GM18507 (cell line): Measurements from ENCODE around the gene SCFD1.

Source experiments
- DNase-seq: peaks from one replicate; pipeline ENCODE4 v3.0.0; 2011; ENCODE audit warnings: low read depth; ENCODE audit not compliant: insufficient read length; ENCODE audit errors: extremely low spot score
- FAIRE-seq: peaks from 2 replicates; lab custom pipeline; 2011; peaks lifted over from hg19 to GRCh38; lab: Jason Lieb, UNC

Gene SCFD1

DNA sequence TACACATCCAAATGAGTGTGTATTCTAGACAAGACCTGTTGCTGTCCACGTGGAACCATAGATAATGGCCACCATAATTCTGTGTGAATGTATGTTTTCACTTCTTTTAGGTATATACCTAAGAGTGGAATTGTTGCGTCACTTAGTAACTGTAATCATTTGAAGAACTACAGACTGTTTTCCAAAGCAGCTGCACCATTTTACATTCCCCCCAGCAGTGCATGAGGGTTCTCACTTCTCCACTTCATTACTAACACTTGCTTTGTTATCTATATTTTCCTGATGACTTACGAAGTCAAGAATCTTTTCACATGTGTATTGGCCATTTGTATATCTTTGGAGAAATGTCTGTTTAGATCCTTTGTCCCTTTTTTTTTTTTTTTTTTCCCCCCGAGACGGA, 106.4 kb downstream of the SCFD1 start:
- FAIRE-seq: no peak
- no peak for DNase-seq

DNA sequence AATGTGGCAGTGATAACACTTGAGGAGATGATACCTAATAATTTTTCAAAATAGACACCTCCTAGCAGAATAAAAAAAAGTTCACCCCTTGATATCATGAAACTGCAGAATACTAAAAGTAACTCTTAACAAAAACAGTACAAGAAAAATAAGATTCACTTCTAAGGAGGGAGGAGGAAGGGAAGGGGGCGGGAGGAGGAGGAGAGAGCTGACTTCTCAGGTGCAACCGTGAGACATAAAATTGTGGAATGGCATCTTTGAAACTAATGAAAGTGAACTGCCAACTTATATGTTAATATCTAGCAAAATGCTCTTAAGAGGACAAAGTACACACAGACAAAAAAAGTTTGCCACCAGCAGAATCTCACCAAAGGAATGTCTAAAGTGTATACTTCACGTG, 115.8 kb downstream of the SCFD1 start:
- FAIRE-seq (no peak), DNase-seq (no peak)

DNA sequence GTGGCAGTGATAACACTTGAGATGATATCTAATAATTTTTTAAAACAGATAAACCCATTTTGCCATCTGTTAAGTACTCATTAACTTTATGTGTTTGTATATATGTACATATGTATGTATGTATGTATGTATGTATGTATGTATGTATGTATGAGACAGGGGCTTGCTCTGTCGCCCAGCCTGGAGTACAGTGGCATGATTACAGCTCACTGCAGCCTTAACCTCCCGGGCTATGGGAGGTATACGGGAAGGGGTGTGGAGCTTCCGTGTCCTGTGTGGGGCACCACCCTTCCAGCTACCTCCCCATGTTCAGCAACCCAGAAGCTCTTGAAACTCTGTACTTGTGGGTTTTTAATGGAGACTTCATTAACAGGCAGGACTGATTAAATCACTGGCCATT, 116.9 kb downstream of the SCFD1 start:
- FAIRE-seq: no peak
- no peak for DNase-seq

DNA sequence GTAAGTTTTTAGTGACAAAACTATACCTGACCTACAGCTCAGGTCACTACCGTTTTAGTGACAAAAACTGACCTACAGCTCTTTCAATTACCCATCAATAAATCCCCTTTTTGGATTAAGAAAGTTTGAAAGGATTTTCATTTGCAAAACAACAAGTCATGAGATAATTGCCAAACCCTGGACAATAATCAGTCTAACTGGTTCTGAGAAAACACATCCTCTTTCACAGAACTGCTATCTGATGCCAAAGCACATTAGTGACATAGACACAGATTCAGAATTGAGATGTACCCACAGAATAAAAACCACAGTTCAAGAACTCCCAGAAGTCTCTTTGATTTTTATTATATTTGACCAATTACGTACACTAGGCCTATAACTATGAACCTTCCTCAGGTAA, 126.2 kb downstream of the SCFD1 start:
- DNase-seq (no peak), FAIRE-seq (no peak)

DNA sequence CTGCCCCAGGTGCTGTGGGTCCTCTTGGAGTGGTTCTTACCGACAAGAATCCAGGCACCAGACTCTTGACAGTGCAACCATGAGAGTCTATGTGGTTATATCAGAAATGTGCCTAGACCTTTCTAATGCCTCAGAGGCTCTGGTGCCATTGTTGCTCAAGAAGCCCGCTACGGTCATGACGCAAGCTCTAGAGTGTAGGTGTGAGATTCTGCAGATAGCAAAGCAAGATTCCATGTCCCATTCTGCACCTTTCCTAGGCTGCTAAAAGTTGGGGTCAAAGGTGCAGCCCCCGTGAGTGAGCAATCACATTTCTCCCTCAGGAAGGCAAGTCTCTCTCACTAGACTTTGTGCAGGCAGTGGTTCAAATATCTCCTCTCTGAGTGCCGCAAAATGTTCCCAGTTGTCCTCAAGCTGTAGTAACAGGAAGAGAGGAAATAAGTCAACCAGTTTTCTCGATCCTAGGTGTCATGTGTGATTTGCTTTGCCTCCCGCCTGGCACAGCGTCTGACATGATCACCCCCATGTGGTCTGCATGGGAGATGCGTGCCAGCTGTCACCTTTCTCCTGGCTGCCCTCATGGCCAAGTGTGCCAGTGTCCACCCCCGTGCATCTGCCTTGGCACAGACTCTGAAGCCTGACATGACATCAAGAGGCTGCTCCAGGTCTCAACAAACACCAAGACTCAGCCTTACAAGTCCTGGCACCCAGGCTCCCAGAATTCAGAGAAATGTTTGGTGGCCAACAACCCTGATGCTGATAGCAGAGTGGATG, 129.7 kb downstream of the SCFD1 start:
- no peak for DNase-seq
- no peak for FAIRE-seq

DNA sequence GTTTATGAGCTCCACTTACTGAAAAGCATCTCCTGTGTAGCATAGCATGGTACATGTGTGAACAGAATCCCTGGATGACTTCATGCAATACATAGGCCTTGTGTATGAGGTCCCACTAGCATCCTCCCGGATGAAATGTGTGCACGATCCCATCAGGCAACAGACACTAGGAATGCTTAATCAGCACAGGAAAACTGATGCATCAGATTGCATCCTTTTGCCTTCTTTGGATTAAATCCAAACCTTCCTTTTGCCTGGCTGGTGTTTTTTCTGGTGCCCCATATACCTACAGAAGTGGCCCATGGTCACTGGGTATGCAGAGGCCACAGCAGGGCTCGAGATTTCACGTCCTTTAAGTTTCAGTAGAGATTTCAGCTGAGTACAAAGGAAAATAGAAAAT, 131.3 kb downstream of the SCFD1 start:
- FAIRE-seq (no peak), DNase-seq (no peak)

DNA sequence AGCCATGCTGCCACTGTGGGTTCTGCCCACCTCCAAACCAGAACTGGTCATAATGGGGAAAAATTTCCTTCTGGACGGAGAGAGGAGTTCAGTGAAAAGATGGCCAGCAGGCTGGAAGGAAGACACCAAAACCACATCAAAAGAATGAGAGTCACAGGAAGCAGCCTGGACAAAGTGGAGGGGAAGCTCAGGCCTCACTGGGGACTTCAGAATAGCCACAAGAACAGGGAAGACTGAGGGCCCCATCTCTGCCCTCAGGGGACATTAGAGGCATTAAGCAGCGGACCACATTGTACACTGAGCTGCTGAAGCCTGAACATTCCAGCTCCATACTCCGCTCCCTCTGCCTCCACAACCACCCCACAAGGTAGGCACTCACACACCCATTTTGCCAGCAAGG, 132.7 kb downstream of the SCFD1 start:
- DNase-seq: no peak
- FAIRE-seq: no peak

DNA sequence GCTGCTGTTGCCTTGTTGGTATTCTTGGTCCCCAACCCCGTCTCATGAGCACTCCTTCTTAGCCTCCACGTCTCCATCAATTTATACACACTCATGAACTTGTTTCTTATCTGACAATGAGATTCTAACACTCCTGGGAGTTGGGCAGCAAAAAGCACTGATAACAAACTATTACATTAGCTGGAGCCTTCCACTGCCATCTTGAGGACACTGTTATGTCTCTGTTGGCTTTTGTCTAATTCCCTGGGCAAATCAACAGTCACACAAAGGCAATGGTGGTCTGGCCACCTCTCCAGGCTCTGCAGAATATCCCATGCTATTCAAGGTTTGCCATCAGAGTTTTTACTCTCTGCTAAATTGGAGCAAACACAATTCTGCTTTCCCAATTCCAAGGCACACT, 134.5 kb downstream of the SCFD1 start:
- DNase-seq: no peak
- FAIRE-seq: no peak

DNA sequence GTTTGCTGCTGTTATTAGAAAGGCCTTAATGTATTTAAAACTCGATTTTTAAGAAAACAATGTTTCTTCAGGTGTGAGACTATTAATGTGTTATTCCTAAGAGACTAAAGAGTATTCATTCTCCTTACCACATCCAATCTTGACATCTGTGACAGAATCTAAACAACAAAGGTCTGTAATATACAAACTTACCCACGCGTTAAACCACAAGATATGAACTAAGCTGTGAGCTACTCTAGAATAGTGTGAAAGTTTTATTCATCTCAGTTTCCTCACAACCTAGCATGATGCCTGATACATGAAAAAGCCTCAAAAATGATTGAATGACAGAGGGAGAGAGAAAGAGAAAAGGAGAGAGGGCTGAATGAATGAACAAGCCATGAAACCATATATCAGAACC, 135.0 kb downstream of the SCFD1 start:
- FAIRE-seq: no peak
- DNase-seq: no peak

DNA sequence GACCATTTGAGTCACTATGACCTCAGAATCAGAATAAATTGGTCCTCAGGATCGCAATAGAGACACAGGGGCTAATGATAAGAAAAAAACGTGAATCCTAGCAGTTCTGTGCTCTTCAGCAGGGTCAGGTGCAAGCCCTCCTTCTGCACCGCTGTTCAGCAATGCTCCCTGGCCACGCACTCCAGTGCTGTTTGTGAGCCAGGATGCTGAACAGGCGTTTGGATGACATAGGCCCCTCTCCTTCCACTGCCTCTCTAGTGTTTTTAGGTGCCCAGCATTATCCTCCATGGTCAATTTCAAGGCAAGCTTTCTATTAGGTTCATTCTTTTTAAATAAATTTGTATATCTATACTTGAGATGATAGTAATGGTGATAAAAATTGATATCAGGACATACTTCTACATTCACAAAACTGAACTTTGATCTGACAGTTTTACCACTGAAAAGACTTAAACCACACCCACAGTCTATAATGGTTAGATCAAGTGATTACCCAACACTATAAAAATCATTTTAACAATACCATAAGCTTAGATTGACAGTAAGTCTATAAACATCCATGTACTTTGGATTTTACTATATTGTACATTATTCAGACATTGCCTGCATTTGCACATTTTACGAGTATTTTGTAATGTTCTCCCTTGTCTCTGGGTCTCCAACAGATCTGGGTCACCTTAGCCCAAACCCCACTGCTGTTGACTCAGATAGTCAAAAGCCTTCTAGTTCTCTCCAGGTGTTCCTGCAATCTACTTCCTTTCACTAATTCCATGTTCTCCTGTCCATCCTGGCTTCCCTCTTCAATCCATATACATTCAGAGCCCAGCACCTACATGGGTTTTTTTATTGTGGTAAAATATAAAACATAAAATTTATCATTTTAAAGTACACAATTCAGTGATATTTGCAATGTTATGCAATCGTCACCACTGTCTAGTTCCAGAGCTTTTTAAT, 137.3 kb downstream of the SCFD1 start:
- no peak for DNase-seq
- no peak for FAIRE-seq

DNA sequence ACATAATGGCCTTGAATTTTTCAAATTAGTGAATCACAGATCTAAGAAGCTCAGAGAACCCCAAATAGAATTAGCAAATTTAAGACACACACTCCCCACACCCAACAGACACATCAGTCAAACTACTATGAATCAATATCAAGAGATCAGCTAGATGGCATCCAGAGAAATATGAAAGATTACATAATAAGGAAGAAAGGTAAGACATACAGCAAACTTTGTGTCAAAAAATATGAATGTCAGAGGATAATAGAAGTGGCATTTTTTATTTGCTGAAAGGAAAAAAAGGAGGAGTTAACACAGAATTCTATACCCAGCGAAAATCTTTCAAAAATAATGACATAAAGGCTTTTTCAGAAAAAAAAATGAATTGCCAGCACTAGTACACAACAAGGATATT, 141.8 kb downstream of the SCFD1 start:
- DNase-seq (no peak), FAIRE-seq (no peak)

DNA sequence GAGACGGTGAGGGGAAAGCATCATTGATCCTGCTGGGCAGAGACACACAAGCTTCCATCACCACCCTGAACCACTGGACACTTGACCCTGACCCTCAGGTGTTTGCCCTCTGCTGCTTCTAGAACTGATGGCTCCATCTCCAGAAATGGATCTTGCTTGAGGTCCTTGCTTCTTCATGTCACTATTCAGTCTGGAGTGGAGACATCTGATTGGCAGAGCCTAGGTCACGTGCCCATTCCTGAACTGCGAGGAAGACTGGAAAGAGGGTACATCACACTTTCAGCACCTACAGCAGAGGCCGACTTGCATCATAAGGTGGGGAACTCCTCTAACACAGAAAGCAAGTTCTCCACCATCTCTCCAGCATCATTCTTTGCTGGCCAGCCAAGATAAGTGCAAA, 145.5 kb downstream of the SCFD1 start:
- DNase-seq (no peak), FAIRE-seq (no peak)

DNA sequence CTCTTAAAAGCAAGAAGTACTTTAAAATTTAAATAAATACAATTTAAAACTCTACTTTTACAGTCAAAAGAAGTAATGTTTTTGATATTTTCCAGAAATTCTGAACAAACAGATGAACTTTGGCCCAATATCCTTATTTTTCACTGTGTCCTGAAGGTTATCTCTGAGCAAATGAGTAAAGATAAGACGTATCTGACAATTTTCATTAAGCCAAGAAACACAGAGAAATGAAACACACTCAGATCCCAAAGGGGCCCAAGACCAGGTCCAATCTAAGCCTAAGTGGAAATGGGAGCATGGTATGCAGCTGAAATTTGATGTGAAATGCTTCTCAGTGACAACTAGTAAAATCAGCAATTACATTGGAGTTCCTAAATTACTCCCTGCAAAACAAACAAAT, 146.7 kb downstream of the SCFD1 start:
- FAIRE-seq (no peak), DNase-seq (no peak)

DNA sequence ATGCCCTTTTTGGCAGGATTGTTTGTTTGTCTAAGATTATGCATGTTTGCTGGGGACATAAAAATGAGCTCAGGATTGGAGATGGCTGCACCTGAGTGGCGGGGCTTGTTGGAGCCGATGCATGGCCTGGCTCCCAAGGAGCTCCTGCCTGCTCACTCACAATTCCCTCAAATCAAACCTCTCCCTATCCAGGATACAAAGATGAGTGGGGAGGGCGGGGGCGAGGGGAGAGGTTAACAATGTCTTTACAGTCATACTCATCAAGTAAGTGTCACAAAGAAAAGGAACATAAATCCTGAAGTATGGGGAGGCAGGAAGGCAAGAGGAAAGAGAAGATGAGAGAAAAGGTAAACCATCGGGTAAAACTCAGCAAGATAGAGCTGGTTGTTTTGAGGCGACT, 148.3 kb downstream of the SCFD1 start:
- no peak for FAIRE-seq
- DNase-seq: no peak

DNA sequence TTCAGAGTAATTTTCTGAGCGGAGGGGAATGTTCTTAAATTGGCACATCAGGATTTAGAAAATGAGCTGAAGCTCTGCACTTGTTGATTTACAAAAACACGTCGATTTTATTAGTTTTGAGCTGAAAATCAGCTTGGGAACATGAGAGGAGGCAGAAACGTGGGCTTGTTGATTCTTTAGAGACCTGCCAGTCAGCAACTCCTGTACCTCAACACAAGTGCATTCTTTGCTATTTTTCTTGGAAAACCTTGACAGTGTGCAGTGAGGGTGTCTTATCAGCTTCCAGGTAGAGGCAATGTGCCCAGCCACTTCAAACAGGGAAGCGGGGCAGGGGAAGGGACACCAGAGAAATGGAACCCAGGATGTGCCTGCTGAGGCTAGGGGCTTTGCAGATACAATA, 149.5 kb downstream of the SCFD1 start:
- DNase-seq (no peak), FAIRE-seq (no peak)

DNA sequence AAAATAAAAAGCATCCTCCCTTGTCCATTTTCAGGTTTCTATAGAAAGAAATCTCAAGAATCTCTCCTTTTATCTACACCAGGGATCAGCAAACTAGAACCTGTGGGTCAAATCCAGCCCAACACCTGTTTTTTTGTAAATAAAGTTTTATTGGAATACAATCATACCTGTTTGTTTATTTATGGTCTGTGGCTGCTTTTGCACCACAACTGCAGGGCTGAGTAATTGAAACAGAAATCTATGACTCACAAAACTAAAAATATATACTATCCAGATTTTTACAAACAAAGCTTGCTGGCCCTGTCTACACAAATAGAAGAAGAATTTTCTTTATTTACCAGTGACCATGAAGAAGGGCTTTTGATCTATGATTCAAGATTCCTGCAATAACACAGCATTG, 157.1 kb downstream of the SCFD1 start:
- FAIRE-seq: no peak
- DNase-seq: no peak
